HEK293 (cell line): ENCODE results near the gene MRPL43.

ENCODE experiments used
- GLIS1 ChIP-seq: fragments of 450-650 bp; formaldehyde crosslinking; IDR thresholded peaks from 2 replicates; pipeline ENCODE4 v1.5.1; 2016; ENCODE audit warnings: missing biosample characterization, missing genetic modification characterization
- HOXC10 ChIP-seq: sonication (generic); formaldehyde crosslinking; IDR thresholded peaks from 2 replicates; pipeline ENCODE4 v1.8.1; 2023; ENCODE audit warnings: mild to moderate bottlenecking, missing genetic modification reagents
- PRDM1 ChIP-seq: fragments of 450-650 bp; formaldehyde crosslinking; IDR thresholded peaks from 2 replicates; pipeline ENCODE4; 2016; ENCODE audit warnings: missing biosample characterization, missing genetic modification characterization
- SCRT1 ChIP-seq: fragments of 450-650 bp; formaldehyde crosslinking; IDR thresholded peaks from 2 replicates; pipeline ENCODE4 v1.5.1; 2016; ENCODE audit warnings: missing biosample characterization, missing genetic modification characterization, borderline replicate concordance
- YY2 ChIP-seq: fragments of 450-650 bp; formaldehyde crosslinking; IDR thresholded peaks from 2 replicates; pipeline ENCODE4 v1.5.1; 2016; ENCODE audit warnings: missing biosample characterization, missing genetic modification characterization
- ZBTB21 ChIP-seq: fragments of 450-650 bp; formaldehyde crosslinking; IDR thresholded peaks from 2 replicates; pipeline ENCODE4 v1.5.1; 2017; ENCODE audit warnings: missing biosample characterization, missing genetic modification characterization
- ZFHX2 ChIP-seq: fragments of 450-650 bp; formaldehyde crosslinking; conservative IDR thresholded peaks from 2 replicates; pipeline ENCODE4 v1.5.1; 2016; ENCODE audit warnings: missing biosample characterization, missing genetic modification characterization
- ZNF2 ChIP-seq: fragments of 450-650 bp; formaldehyde crosslinking; IDR thresholded peaks from 2 replicates; pipeline ENCODE4 v1.5.1; 2016; ENCODE audit warnings: missing biosample characterization, missing genetic modification characterization
- ZNF202 ChIP-seq: fragments of 450-650 bp; formaldehyde crosslinking; IDR thresholded peaks from 2 replicates; pipeline ENCODE4 v1.5.1; 2016; ENCODE audit warnings: missing biosample characterization, missing genetic modification characterization, borderline replicate concordance
- ZNF248 ChIP-seq: fragments of 450-650 bp; formaldehyde crosslinking; IDR thresholded peaks from 2 replicates; pipeline ENCODE4 v1.5.1; 2017; ENCODE audit warnings: missing biosample characterization, missing genetic modification characterization
- ZNF302 ChIP-seq: fragments of 450-650 bp; formaldehyde crosslinking; IDR thresholded peaks from 2 replicates; pipeline ENCODE4 v1.5.1; 2016; ENCODE audit warnings: missing biosample characterization, missing genetic modification characterization, low read depth
- ZNF341 ChIP-seq: fragments of 450-650 bp; formaldehyde crosslinking; IDR thresholded peaks from 2 replicates; pipeline ENCODE4; 2016; ENCODE audit warnings: low read depth, missing biosample characterization, missing genetic modification characterization
- ZNF433 ChIP-seq: fragments of 450-650 bp; formaldehyde crosslinking; IDR thresholded peaks from 2 replicates; pipeline ENCODE4 v1.5.1; 2016; ENCODE audit warnings: missing biosample characterization, missing genetic modification characterization, low read depth
- ZNF670 ChIP-seq: fragments of 450-650 bp; formaldehyde crosslinking; IDR thresholded peaks from 2 replicates; pipeline ENCODE4 v1.5.1; 2016; ENCODE audit warnings: missing biosample characterization, missing genetic modification characterization, low read depth
- ZXDB ChIP-seq: fragments of 450-650 bp; formaldehyde crosslinking; IDR thresholded peaks from 2 replicates; pipeline ENCODE4 v1.5.1; 2016; ENCODE audit warnings: missing biosample characterization, missing genetic modification characterization
- TF ChIP-seq, protein P1 (sequence below): fragments of 450-650 bp; formaldehyde crosslinking; IDR thresholded peaks from 2 replicates; pipeline ENCODE4 v1.5.1; 2016; ENCODE audit warnings: missing biosample characterization, missing genetic modification characterization
- TF ChIP-seq, protein P2 (sequence below): fragments of 450-650 bp; formaldehyde crosslinking; IDR thresholded peaks from 2 replicates; pipeline ENCODE4 v1.5.1; 2016; ENCODE audit warnings: missing biosample characterization, missing genetic modification characterization
- TF ChIP-seq, protein P3 (sequence below): fragments of 450-650 bp; formaldehyde crosslinking; IDR thresholded peaks from 2 replicates; pipeline ENCODE4 v1.5.1; 2016; ENCODE audit warnings: missing biosample characterization, missing genetic modification characterization
- TF ChIP-seq, protein P4 (sequence below): fragments of 450-650 bp; formaldehyde crosslinking; conservative IDR thresholded peaks from 2 replicates; pipeline ENCODE4 v1.5.1; 2016; ENCODE audit warnings: low read depth, missing biosample characterization, missing genetic modification characterization
- TF ChIP-seq, protein P5 (sequence below): fragments of 450-650 bp; formaldehyde crosslinking; IDR thresholded peaks from 2 replicates; pipeline ENCODE4 v1.5.1; 2016; ENCODE audit warnings: missing biosample characterization, missing genetic modification characterization
- TF ChIP-seq, protein P6 (sequence below): fragments of 450-650 bp; formaldehyde crosslinking; IDR thresholded peaks from 2 replicates; pipeline ENCODE4 v1.5.1; 2017; ENCODE audit warnings: missing biosample characterization, missing genetic modification characterization
- TF ChIP-seq, protein P7 (sequence below): fragments of 450-650 bp; formaldehyde crosslinking; IDR thresholded peaks from 2 replicates; pipeline ENCODE4 v1.5.1; 2016; ENCODE audit warnings: missing biosample characterization, missing genetic modification characterization
- TF ChIP-seq, protein P8 (sequence below): fragments of 450-650 bp; formaldehyde crosslinking; IDR thresholded peaks from 2 replicates; pipeline ENCODE4 v1.5.1; 2016; ENCODE audit warnings: missing biosample characterization, missing genetic modification characterization

Gene MRPL43

DNA sequence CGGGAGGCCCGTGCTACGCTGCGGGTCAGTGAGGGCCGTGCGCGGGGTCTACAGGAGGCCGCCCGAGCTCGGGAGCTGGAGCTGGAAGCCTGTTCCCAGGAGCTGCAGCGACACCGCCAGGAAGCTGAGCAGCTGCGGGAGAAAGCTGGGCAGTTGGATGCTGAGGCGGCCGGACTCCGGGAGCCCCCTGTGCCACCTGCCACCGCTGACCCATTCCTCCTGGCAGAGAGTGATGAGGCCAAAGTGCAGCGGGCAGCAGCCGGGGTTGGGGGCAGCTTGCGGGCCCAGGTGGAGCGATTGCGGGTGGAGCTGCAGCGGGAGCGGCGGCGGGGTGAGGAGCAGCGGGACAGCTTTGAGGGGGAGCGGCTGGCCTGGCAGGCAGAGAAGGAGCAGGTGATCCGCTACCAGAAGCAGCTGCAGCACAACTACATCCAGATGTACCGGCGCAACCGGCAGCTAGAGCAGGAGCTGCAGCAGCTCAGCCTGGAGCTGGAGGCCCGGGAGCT is 19.3 kb upstream of the MRPL43 start (continued):
- TF ChIP-seq, protein P1, sequence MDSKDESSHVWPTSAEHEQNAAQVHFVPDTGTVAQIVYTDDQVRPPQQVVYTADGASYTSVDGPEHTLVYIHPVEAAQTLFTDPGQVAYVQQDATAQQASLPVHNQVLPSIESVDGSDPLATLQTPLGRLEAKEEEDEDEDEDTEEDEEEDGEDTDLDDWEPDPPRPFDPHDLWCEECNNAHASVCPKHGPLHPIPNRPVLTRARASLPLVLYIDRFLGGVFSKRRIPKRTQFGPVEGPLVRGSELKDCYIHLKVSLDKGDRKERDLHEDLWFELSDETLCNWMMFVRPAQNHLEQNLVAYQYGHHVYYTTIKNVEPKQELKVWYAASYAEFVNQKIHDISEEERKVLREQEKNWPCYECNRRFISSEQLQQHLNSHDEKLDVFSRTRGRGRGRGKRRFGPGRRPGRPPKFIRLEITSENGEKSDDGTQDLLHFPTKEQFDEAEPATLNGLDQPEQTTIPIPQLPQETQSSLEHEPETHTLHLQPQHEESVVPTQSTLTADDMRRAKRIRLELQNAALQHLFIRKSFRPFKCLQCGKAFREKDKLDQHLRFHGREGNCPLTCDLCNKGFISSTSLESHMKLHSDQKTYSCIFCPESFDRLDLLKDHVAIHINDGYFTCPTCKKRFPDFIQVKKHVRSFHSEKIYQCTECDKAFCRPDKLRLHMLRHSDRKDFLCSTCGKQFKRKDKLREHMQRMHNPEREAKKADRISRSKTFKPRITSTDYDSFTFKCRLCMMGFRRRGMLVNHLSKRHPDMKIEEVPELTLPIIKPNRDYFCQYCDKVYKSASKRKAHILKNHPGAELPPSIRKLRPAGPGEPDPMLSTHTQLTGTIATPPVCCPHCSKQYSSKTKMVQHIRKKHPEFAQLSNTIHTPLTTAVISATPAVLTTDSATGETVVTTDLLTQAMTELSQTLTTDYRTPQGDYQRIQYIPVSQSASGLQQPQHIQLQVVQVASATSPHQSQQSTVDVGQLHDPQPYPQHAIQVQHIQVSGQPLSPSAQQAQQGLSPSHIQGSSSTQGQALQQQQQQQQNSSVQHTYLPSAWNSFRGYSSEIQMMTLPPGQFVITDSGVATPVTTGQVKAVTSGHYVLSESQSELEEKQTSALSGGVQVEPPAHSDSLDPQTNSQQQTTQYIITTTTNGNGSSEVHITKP (tag by site-specific recombination), result no peak
- TF ChIP-seq, protein P2, sequence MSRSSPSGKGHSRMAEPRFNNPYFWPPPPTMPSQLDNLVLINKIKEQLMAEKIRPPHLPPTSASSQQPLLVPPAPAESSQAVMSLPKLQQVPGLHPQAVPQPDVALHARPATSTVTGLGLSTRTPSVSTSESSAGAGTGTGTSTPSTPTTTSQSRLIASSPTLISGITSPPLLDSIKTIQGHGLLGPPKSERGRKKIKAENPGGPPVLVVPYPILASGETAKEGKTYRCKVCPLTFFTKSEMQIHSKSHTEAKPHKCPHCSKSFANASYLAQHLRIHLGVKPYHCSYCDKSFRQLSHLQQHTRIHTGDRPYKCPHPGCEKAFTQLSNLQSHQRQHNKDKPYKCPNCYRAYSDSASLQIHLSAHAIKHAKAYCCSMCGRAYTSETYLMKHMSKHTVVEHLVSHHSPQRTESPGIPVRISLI (tag by site-specific recombination), result no peak
- no peak for TF ChIP-seq ZXDB (tag by site-specific recombination)
- TF ChIP-seq ZNF248 (tag by site-specific recombination), result no peak
- 0 out of 2 replicates have a peak, but pooled peaks have one; percentile 16 for TF ChIP-seq GLIS1
- TF ChIP-seq SCRT1, result no peak
- no peak for TF ChIP-seq ZBTB21 (tag by site-specific recombination)
- no peak for TF ChIP-seq ZNF670
- TF ChIP-seq ZNF433 (tag by site-specific recombination), result no peak
- no peak for TF ChIP-seq ZFHX2 (tag by site-specific recombination)
- TF ChIP-seq ZNF302 (tag by site-specific recombination), result no peak
- TF ChIP-seq, protein P3, sequence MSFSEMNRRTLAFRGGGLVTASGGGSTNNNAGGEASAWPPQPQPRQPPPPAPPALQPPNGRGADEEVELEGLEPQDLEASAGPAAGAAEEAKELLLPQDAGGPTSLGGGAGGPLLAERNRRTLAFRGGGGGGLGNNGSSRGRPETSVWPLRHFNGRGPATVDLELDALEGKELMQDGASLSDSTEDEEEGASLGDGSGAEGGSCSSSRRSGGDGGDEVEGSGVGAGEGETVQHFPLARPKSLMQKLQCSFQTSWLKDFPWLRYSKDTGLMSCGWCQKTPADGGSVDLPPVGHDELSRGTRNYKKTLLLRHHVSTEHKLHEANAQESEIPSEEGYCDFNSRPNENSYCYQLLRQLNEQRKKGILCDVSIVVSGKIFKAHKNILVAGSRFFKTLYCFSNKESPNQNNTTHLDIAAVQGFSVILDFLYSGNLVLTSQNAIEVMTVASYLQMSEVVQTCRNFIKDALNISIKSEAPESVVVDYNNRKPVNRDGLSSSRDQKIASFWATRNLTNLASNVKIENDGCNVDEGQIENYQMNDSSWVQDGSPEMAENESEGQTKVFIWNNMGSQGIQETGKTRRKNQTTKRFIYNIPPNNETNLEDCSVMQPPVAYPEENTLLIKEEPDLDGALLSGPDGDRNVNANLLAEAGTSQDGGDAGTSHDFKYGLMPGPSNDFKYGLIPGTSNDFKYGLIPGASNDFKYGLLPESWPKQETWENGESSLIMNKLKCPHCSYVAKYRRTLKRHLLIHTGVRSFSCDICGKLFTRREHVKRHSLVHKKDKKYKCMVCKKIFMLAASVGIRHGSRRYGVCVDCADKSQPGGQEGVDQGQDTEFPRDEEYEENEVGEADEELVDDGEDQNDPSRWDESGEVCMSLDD (tag by site-specific recombination), result no peak
- TF ChIP-seq, protein P4, sequence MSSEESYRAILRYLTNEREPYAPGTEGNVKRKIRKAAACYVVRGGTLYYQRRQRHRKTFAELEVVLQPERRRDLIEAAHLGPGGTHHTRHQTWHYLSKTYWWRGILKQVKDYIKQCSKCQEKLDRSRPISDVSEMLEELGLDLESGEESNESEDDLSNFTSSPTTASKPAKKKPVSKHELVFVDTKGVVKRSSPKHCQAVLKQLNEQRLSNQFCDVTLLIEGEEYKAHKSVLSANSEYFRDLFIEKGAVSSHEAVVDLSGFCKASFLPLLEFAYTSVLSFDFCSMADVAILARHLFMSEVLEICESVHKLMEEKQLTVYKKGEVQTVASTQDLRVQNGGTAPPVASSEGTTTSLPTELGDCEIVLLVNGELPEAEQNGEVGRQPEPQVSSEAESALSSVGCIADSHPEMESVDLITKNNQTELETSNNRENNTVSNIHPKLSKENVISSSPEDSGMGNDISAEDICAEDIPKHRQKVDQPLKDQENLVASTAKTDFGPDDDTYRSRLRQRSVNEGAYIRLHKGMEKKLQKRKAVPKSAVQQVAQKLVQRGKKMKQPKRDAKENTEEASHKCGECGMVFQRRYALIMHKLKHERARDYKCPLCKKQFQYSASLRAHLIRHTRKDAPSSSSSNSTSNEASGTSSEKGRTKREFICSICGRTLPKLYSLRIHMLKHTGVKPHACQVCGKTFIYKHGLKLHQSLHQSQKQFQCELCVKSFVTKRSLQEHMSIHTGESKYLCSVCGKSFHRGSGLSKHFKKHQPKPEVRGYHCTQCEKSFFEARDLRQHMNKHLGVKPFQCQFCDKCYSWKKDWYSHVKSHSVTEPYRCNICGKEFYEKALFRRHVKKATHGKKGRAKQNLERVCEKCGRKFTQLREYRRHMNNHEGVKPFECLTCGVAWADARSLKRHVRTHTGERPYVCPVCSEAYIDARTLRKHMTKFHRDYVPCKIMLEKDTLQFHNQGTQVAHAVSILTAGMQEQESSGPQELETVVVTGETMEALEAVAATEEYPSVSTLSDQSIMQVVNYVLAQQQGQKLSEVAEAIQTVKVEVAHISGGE (tag by site-specific recombination), result no peak
- no peak for TF ChIP-seq ZNF341
- TF ChIP-seq, protein P5, sequence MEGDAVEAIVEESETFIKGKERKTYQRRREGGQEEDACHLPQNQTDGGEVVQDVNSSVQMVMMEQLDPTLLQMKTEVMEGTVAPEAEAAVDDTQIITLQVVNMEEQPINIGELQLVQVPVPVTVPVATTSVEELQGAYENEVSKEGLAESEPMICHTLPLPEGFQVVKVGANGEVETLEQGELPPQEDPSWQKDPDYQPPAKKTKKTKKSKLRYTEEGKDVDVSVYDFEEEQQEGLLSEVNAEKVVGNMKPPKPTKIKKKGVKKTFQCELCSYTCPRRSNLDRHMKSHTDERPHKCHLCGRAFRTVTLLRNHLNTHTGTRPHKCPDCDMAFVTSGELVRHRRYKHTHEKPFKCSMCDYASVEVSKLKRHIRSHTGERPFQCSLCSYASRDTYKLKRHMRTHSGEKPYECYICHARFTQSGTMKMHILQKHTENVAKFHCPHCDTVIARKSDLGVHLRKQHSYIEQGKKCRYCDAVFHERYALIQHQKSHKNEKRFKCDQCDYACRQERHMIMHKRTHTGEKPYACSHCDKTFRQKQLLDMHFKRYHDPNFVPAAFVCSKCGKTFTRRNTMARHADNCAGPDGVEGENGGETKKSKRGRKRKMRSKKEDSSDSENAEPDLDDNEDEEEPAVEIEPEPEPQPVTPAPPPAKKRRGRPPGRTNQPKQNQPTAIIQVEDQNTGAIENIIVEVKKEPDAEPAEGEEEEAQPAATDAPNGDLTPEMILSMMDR (tag by site-specific recombination), result no peak
- TF ChIP-seq PRDM1 (tag by site-specific recombination), result no peak
- TF ChIP-seq, protein P6, sequence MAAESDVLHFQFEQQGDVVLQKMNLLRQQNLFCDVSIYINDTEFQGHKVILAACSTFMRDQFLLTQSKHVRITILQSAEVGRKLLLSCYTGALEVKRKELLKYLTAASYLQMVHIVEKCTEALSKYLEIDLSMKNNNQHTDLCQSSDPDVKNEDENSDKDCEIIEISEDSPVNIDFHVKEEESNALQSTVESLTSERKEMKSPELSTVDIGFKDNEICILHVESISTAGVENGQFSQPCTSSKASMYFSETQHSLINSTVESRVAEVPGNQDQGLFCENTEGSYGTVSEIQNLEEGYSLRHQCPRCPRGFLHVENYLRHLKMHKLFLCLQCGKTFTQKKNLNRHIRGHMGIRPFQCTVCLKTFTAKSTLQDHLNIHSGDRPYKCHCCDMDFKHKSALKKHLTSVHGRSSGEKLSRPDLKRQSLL (tag by site-specific recombination), result 0 out of 2 replicates have a peak, but pooled peaks have one; percentile 15
- no peak for TF ChIP-seq HOXC10 (CRISPR knock-in tag)
- TF ChIP-seq, protein P7, sequence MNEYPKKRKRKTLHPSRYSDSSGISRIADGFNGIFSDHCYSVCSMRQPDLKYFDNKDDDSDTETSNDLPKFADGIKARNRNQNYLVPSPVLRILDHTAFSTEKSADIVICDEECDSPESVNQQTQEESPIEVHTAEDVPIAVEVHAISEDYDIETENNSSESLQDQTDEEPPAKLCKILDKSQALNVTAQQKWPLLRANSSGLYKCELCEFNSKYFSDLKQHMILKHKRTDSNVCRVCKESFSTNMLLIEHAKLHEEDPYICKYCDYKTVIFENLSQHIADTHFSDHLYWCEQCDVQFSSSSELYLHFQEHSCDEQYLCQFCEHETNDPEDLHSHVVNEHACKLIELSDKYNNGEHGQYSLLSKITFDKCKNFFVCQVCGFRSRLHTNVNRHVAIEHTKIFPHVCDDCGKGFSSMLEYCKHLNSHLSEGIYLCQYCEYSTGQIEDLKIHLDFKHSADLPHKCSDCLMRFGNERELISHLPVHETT (tag by site-specific recombination), result no peak
- TF ChIP-seq ZNF2 (tag by site-specific recombination), result 0 out of 2 replicates have a peak, but pooled peaks have one; percentile 40
- TF ChIP-seq ZNF202 (tag by site-specific recombination), result peak; percentile 39; the same call in 1 of the 2 replicates
- TF ChIP-seq, protein P8, sequence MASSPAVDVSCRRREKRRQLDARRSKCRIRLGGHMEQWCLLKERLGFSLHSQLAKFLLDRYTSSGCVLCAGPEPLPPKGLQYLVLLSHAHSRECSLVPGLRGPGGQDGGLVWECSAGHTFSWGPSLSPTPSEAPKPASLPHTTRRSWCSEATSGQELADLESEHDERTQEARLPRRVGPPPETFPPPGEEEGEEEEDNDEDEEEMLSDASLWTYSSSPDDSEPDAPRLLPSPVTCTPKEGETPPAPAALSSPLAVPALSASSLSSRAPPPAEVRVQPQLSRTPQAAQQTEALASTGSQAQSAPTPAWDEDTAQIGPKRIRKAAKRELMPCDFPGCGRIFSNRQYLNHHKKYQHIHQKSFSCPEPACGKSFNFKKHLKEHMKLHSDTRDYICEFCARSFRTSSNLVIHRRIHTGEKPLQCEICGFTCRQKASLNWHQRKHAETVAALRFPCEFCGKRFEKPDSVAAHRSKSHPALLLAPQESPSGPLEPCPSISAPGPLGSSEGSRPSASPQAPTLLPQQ (tag by site-specific recombination), result no peak
- TF ChIP-seq YY2 (tag by site-specific recombination), result no peak
